NB4 (cell line): ENCODE measurements around the gene FAM20C.

ENCODE experiments used
- DNase-seq: peaks from one replicate; pipeline ENCODE4 v3.0.0; 2010; ENCODE audit warnings: low read depth
- H3K4me3 ChIP-seq: one replicate; pipeline ENCODE4 v1.5.1; 2011; ENCODE audit warnings: mild to moderate bottlenecking, low read depth, low read length, moderate library complexity
- MAX ChIP-seq: IDR thresholded peaks from 2 replicates; pipeline ENCODE4 v1.6.1; 2011; ENCODE audit warnings: low read depth, low read length
- MYC ChIP-seq: IDR thresholded peaks from 2 replicates; pipeline ENCODE4 v1.6.1; 2011; ENCODE audit warnings: low read depth, low read length
- POLR2A ChIP-seq: IDR thresholded peaks from 2 replicates; pipeline ENCODE4 v1.6.1; 2011; ENCODE audit warnings: mild to moderate bottlenecking; ENCODE audit not compliant: insufficient read length; ENCODE audit errors: extremely low read depth
- TF ChIP-seq, protein P1 (sequence below): IDR thresholded peaks from one replicate; pipeline ENCODE4 v1.5.1; 2012; ENCODE audit warnings: low read depth, low read length

The FAM20C gene

GRCh38 chr7:305410-306151 is 113.2 kb downstream of the FAM20C start:
- no peak overlapping the region for H3K4me3 ChIP-seq
- DNase-seq: no peak
- TF ChIP-seq MAX: no peak
- no peak for TF ChIP-seq MYC
- no peak for TF ChIP-seq POLR2A
- TF ChIP-seq, protein P1, sequence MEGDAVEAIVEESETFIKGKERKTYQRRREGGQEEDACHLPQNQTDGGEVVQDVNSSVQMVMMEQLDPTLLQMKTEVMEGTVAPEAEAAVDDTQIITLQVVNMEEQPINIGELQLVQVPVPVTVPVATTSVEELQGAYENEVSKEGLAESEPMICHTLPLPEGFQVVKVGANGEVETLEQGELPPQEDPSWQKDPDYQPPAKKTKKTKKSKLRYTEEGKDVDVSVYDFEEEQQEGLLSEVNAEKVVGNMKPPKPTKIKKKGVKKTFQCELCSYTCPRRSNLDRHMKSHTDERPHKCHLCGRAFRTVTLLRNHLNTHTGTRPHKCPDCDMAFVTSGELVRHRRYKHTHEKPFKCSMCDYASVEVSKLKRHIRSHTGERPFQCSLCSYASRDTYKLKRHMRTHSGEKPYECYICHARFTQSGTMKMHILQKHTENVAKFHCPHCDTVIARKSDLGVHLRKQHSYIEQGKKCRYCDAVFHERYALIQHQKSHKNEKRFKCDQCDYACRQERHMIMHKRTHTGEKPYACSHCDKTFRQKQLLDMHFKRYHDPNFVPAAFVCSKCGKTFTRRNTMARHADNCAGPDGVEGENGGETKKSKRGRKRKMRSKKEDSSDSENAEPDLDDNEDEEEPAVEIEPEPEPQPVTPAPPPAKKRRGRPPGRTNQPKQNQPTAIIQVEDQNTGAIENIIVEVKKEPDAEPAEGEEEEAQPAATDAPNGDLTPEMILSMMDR: no peak

DNA sequence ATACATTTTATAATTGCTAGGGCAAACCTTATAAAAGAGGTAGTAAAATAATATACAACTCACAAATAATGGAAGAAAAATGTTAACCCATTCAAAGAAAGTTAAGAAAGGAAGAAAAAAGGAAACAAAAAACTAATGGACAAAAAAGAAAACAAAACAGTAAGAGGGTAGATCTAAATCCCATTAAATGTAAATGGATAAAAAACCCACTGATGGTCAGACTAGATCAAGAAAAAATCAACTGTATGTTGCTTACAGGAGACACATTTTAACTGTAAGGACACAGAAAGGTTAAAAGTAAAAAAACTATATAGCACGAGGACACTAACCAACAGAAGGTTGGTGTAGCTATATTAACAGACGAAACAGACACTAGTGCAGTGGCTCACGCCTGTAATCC is 115.6 kb downstream of the FAM20C start:
- H3K4me3 ChIP-seq: no peak overlapping the region
- DNase-seq: no peak
- no peak for TF ChIP-seq POLR2A
- TF ChIP-seq MYC: no peak
- no peak for TF ChIP-seq MAX
- TF ChIP-seq, protein P1: no peak

- TF ChIP-seq, protein P1: no peak
- TF ChIP-seq POLR2A: no peak
- TF ChIP-seq MYC: no peak
- no peak for TF ChIP-seq MAX
- H3K4me3 ChIP-seq: no peak overlapping the region
- DNase-seq: no peak
Observed at GRCh38 chr7:309586-310228, 117.3 kb downstream of the FAM20C start.
